GM19397 (cell line): Measurements from ENCODE around the gene DDTL.
A peak's percentile ranks its signal among the peaks of the same experiment; 100 is the strongest.
"Not testable (repeated sequence)": the region's sequence is repeated elsewhere in the genome, so short reads cannot be mapped to it uniquely, and the experiment has no call there.

Experiments used
- ATAC-seq: cut with Tn5 transposase; IDR thresholded peaks from one replicate; pipeline ENCODE4 v1.9.1; 2021; ENCODE audit warnings: mild to moderate bottlenecking, moderate library complexity; ENCODE audit not compliant: unreplicated experiment

DDTL gene

DNA sequence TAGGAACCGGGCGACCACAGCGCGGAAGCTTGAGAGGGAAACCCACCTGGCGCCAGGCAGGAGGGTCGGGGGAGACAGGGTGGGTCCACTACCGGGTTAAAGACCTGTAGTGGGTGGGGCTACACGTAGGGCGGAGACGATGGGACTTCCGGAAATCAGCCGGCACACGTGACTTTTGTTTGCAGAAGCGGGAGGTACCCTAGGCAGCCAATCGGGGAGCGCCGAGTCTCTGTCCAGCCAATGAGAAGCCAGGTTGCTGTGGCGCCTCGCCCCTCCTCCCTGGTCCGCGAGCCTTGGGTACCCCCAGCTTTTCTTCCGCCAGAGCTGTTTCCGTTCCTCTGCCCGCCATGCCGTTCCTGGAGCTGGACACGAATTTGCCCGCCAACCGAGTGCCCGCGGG, at the start of gene DDTL:
Gene DDTL, plus strand, starts transcription at position 321 of the 400 bp plus-strand sequence. Its CDS starts 27 bp downstream, at position 348.
- peak; percentile 82 for ATAC-seq

- not testable (repeated sequence) for ATAC-seq
These were observed 46.4 kb upstream of the DDTL start for GRCh38 chr22:23920267-23920611.

GRCh38 chr22:23921586-23922201, 45.0 kb upstream of the DDTL start:
- not testable (repeated sequence) for ATAC-seq

DNA sequence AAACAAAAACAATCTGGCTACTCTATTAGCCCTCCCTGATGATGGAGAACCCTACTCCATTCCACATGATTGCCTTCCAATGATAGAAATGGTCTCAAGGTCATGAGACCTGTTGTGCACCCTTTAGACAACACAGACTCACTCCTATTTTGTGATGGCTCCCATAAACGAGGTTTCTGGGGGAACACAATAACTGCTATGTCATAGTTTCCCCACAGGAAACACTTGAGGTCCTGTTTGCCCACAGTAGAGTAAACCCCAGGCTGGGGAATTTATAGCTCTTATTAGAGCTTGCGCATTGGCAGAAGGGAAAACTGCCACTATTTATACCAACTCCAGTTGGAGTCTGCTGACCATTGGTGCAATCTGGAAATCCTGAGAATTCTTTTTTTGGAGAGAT, 43.8 kb upstream of the DDTL start:
- ATAC-seq = no peak

GRCh38 chr22:23925020-23925606, 41.6 kb upstream of the DDTL start:
- ATAC-seq = no peak

- ATAC-seq = no peak
These were observed 40.1 kb upstream of the DDTL start for GRCh38 chr22:23926561-23926960.

- ATAC-seq = no peak
These were observed 28.2 kb upstream of the DDTL start for GRCh38 chr22:23938328-23939016.

DNA sequence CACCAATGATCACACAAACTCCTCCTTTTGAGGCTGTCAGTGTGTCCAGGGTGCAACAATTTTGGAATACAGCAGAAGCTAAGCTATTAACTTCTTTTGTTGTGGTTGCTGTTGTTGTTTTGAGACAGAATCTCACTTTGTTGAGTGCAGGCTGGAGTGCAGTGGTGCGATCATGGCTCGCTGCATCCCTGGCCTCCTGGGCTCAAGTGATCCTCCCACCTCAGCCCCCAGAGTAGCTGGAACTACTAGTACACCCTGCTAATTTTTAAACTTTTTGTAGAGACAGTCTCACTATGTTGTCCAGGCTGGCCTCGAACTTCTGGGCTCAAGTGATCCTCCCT, 27.7 kb upstream of the DDTL start:
- no peak for ATAC-seq

- ATAC-seq = not testable (repeated sequence)
These were observed 26.5 kb upstream of the DDTL start for GRCh38 chr22:23940166-23940565.

DNA sequence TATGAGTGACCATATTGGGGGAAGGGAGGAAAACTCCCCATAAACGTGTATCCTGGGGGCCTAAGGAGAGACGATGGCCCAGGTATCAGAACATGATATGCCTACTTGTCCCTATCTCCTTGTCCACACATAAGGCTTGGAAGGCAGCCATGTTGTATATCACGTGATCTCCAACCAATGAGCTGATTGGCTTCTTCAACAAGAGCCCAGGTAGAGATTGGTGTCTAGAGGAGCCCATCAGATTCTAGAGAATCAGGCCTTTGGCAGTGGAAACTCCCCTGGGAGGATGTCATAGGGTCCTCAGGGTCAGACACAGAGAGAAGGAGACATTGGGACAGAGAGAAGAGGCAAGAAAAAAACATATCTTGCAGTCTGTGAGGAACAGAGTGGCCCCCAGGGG, 19.3 kb upstream of the DDTL start:
- not testable (repeated sequence) for ATAC-seq

DNA sequence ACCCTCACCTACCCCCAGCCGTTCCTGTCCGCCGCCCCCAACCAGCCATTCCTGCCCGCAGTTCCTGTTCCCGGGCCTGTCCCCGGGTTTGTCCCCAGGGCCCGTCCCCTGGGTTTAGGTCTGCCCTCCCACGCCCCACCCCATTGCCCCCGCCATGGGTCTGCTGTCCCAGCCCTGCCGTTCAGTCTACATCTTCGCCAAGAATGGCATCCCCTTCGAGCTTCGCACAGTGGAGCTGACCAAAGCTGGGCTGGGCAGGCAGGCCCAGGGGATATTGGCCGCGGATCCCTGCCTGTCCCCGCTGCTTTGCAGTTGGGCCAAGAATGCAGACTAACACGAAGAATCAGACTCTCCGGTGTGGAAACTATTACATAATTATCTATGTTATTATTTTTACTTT, 16.9 kb upstream of the DDTL start:
- not testable (repeated sequence) for ATAC-seq

GRCh38 chr22:23951383-23951782, 15.3 kb upstream of the DDTL start:
- ATAC-seq = not testable (repeated sequence)

DNA sequence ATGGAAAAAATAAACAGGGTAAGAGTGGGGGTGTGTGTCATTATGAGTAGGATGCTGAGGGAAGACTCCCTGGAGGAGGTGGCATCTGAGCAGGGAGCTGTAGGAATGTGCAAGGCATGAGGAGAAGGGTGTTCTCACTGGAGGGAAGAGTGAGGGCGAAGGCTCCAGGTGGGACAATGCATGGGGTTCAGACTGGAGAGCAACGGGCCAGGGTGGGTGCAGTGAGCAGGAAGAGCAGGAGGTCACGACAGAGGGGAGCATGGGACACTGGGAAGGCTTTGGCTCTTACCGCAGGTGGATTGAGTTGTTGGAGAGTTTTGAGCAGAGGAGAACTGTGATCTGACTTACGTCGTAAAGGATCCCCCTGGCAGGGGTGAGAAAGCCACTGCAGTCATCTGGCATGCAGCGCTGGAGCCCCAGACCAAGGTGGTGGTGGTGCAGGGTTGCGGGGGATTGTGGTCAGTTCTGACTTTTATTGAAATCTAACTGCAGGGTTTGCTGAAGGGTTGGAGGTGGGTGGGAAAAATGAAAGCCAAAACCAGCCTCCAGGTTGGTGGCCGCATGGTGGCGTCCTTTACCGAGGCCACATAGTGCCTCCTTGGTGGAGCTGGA, 13.8 kb upstream of the DDTL start:
- not testable (repeated sequence) for ATAC-seq

- ATAC-seq = not testable (repeated sequence)
These were observed 13.2 kb upstream of the DDTL start for GRCh38 chr22:23953485-23953884.

GRCh38 chr22:23954193-23954990, 12.3 kb upstream of the DDTL start:
- ATAC-seq = not testable (repeated sequence)

- not testable (repeated sequence) for ATAC-seq
These were observed 11.7 kb upstream of the DDTL start for GRCh38 chr22:23954991-23955305.

- not testable (repeated sequence) for ATAC-seq
These were observed 10.8 kb upstream of the DDTL start for GRCh38 chr22:23955886-23956285.

GRCh38 chr22:23956301-23956900, 10.3 kb upstream of the DDTL start:
- ATAC-seq = not testable (repeated sequence)

GRCh38 chr22:23961084-23961771, 5.5 kb upstream of the DDTL start, which contains the start of gene GSTT2B:
Gene GSTT2B (minus strand): TSS chr22:23961195. CDS start chr22:23961131, 64 bp downstream.
- ATAC-seq = not testable (repeated sequence)

DNA sequence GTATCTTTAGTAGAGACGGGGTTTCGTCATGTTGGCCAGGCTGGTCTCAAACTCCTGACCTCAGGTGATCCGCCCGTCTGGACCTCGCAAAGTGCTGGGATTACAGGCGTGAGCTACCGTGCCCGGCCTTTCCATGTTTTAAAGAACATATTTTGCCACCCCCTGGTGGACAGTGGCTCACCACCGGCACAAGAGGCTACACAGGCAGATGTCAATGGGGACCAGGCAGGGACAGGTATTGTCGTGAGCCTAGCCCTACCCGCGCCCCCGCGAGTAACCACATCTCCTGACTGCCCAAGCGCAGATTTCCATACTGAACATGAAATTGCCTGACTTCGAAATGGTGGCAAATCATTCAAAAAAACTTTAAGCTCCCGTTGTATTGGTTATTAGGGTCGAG, 594 bp upstream of the DDTL start:
- peak; percentile 24 for ATAC-seq
